ENCODE results near the gene KLRF2. TPM values are rescaled to one million over a fixed set of nuclear protein-coding genes. Genes with fewer than 3 reads are reported as not detected.

The KLRF2 gene
- polyA plus RNA-seq, 1 donor from 2014 or later = not detected

DNA sequence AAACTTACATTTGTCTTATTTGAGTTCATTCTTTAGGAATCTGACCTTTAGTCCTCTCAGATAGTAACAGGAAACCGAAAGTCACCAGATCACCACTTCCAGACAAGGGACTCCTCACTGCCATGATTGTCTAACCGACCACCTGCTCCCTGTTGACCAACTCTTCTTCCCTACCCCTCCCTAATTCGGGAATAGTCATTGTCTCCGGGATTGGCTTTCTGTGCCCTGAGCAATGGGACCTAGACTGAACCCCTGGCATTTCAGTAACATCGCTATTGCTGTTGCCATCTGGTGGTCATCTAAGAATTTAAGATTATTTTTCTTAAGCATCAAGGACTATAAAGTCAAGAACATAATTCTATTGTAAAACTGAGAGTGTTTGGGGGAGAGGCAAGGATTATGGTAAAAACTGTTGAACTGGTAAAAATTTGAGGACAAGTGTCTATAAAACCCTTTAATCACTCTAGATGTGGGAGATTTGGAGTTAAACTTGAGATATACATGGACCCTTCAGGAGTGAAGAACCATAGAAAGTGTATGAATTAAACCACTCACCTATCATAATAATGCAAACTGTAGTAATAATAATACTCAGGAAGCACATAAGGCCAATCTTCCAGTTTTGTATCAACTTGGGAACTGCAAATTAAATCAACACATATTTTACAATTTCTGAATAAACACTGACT lies 44.6 kb downstream of the KLRF2 start (continued):
- TF ChIP-seq, protein P1, sequence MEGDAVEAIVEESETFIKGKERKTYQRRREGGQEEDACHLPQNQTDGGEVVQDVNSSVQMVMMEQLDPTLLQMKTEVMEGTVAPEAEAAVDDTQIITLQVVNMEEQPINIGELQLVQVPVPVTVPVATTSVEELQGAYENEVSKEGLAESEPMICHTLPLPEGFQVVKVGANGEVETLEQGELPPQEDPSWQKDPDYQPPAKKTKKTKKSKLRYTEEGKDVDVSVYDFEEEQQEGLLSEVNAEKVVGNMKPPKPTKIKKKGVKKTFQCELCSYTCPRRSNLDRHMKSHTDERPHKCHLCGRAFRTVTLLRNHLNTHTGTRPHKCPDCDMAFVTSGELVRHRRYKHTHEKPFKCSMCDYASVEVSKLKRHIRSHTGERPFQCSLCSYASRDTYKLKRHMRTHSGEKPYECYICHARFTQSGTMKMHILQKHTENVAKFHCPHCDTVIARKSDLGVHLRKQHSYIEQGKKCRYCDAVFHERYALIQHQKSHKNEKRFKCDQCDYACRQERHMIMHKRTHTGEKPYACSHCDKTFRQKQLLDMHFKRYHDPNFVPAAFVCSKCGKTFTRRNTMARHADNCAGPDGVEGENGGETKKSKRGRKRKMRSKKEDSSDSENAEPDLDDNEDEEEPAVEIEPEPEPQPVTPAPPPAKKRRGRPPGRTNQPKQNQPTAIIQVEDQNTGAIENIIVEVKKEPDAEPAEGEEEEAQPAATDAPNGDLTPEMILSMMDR (IDR thresholded peaks at IDR 0.05; ENCODE audit: poor library complexity, severe bottlenecking) = peak; percentile 63

DNA sequence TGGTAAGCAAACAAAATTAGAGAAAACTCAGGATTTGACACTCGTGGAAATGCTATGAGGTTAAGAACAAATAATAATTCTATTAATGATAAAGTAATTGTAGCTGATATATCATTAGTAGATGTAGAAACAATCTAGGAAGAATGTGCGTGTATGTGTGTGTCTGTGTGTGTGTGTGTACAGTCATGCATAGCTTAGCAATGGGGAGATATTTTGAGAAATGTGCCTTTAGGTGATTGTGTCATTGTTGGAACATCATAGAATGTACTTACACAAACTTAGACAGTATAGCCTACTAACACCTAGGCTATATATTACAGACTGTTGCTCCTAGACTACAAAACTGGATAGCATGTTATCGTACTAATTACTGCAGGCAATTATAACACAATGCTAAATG lies 45.6 kb downstream of the KLRF2 start:
- H3K27ac ChIP-seq (ENCODE audit: low read length) = no peak overlapping the region
- no peaks in the 10 kb centered on the region for H3F3A ChIP-seq (ENCODE audit: insufficient read depth, low read length, poor library complexity, severe bottlenecking)
- H3K36me3 ChIP-seq (ENCODE audit: insufficient read depth, low read length) = no peaks in the 10 kb centered on the region
- no peak overlapping the region for H2AFZ ChIP-seq (ENCODE audit: low read depth, low read length)
- no peak overlapping the region for H3K9ac ChIP-seq (ENCODE audit: low read length)
- H3K79me2 ChIP-seq (replicated peaks; ENCODE audit: insufficient read depth, low read length) = no peaks in the 10 kb centered on the region
- H3K27me3 ChIP-seq (ENCODE audit: insufficient read depth, low read depth, low read length) = no peaks in the 10 kb centered on the region
- no peak overlapping the region for H3K4me2 ChIP-seq (ENCODE audit: low read length)
- H3K9me3 ChIP-seq (ENCODE audit: low read length) = no peaks in the 10 kb centered on the region
- H3K9me2 ChIP-seq (ENCODE audit: insufficient read depth, low read length) = no peaks in the 10 kb centered on the region
- no peaks in the 10 kb centered on the region for H4K20me1 ChIP-seq (ENCODE audit: insufficient read depth)
- TF ChIP-seq RAD21 (conservative IDR thresholded peaks at IDR 0.05) (no peak), TAF1 (IDR thresholded peaks at IDR 0.05; ENCODE audit: low read depth) (no peak), EZH2 (IDR thresholded peaks at IDR 0.05; ENCODE audit: borderline replicate concordance, insufficient read depth, low read length, poor library complexity, severe bottlenecking) (no peak), SMC3 (conservative IDR thresholded peaks at IDR 0.05; ENCODE audit: poor library complexity) (no peak), EP300 (conservative IDR thresholded peaks at IDR 0.05; ENCODE audit: poor library complexity, severe bottlenecking) (no peak), POLR2AphosphoS5 (IDR thresholded peaks at IDR 0.05) (no peak), MXI1 (conservative IDR thresholded peaks at IDR 0.05; ENCODE audit: poor library complexity, severe bottlenecking) (no peak)
- TF ChIP-seq, protein P1 (IDR thresholded peaks at IDR 0.05; ENCODE audit: poor library complexity, severe bottlenecking) = no peak
- TF ChIP-seq, protein P2, sequence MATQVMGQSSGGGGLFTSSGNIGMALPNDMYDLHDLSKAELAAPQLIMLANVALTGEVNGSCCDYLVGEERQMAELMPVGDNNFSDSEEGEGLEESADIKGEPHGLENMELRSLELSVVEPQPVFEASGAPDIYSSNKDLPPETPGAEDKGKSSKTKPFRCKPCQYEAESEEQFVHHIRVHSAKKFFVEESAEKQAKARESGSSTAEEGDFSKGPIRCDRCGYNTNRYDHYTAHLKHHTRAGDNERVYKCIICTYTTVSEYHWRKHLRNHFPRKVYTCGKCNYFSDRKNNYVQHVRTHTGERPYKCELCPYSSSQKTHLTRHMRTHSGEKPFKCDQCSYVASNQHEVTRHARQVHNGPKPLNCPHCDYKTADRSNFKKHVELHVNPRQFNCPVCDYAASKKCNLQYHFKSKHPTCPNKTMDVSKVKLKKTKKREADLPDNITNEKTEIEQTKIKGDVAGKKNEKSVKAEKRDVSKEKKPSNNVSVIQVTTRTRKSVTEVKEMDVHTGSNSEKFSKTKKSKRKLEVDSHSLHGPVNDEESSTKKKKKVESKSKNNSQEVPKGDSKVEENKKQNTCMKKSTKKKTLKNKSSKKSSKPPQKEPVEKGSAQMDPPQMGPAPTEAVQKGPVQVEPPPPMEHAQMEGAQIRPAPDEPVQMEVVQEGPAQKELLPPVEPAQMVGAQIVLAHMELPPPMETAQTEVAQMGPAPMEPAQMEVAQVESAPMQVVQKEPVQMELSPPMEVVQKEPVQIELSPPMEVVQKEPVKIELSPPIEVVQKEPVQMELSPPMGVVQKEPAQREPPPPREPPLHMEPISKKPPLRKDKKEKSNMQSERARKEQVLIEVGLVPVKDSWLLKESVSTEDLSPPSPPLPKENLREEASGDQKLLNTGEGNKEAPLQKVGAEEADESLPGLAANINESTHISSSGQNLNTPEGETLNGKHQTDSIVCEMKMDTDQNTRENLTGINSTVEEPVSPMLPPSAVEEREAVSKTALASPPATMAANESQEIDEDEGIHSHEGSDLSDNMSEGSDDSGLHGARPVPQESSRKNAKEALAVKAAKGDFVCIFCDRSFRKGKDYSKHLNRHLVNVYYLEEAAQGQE (IDR thresholded peaks at IDR 0.05; ENCODE audit: borderline replicate concordance) = no peak
- no peak overlapping the region for H3K4me3 ChIP-seq (ENCODE audit: low read length)
